Fibroblast of skin of scalp (primary cell): ENCODE data around the gene MECR.
A peak's percentile ranks its signal among the peaks of the same experiment; 100 is the strongest.
"Not testable (repeated sequence)": the region's sequence is repeated elsewhere in the genome, so short reads cannot be mapped to it uniquely, and the experiment has no call there.

ENCODE experiments used
- DNase-seq: peaks from one replicate; pipeline ENCODE4 v3.0.0-alpha.2; 2013

MECR gene

GRCh38 chr1:29166291-29166878 is 64.3 kb downstream of the MECR start:
- no peak for DNase-seq

- DNase-seq: no peak
Measured at GRCh38 chr1:29164588-29164987, 66.1 kb downstream of the MECR start.

- DNase-seq: no peak
Measured at GRCh38 chr1:29162476-29163138, 68.1 kb downstream of the MECR start.

GRCh38 chr1:29162025-29162424 is 68.7 kb downstream of the MECR start:
- no peak for DNase-seq

- no peak for DNase-seq
Measured at GRCh38 chr1:29159773-29160172, 71.0 kb downstream of the MECR start.

- no peak for DNase-seq
Measured at GRCh38 chr1:29157269-29157601, 73.5 kb downstream of the MECR start.

GRCh38 chr1:29156543-29157268 is 74.0 kb downstream of the MECR start:
- DNase-seq: no peak

- DNase-seq: no peak
Measured at GRCh38 chr1:29152046-29152805, 78.5 kb downstream of the MECR start.

GRCh38 chr1:29150346-29150745 is 80.4 kb downstream of the MECR start:
- not testable (repeated sequence) for DNase-seq

GRCh38 chr1:29148656-29149491 is 81.9 kb downstream of the MECR start:
- DNase-seq: no peak

GRCh38 chr1:29145739-29146437 is 84.8 kb downstream of the MECR start:
- DNase-seq: peak; percentile 88

- DNase-seq: no peak
Measured at GRCh38 chr1:29144178-29144577, 86.6 kb downstream of the MECR start.

GRCh38 chr1:29142714-29143113 is 88.0 kb downstream of the MECR start:
- no peak for DNase-seq
